Urothelium cell line (cell line): ENCODE results near the gene TTC39A.

Experiments used
- DNase-seq: peaks from one replicate; pipeline ENCODE4 v3.0.0; 2011; ENCODE audit warnings: low spot score, mixed read lengths
- FAIRE-seq: peaks from 2 replicates; lab custom pipeline; 2011; peaks lifted over from hg19 to GRCh38; lab: Jason Lieb, UNC

The TTC39A gene

DNA sequence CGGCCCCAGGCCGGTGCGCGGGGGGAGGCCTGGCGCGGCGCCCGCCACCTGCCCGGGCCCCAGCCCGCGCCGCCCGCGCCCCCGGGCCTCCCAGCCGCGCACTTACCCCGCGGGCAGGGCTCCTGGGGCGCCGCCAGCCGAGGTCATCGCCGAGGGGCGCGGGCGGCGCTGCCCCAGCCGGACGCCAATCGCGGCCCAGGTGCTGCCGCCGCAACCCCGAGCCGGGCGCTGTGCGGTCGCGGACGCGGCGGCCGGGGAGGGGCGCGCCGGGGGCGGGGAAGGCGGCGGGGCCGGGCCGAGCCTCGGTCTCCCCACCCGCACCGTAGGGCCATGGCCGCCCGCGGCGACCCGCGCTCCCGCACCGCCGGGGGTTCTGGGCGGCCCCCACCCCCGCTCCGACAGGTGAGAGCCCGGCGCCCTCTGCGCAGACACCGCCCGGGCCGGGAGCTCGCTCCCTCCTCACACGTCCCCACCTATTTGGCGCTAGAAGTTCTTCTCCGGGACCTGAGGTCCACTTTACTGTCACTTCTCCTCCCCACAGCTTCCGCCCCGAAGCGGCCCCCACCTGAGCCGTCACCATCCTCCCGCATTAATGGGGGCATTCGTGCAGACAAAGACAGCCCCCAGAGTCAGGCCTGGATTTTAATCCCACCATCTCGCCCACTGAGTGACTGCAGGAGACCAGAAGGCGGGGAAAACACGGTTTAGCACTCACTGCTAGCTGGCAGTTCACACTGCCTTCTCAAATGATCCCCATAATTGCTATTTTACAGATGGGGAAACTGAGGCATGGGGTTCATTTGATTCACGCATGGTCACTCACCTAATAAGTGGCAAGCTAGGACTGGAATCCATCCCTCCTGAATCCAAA lies at the start of gene TTC39A:
Gene TTC39A (minus strand): TSS at position 232 of the 871 bp plus-strand sequence. CDS start 85 bp downstream, at position 147.
- peak; percentile 43 for DNase-seq
- no peak for FAIRE-seq

GRCh38 chr1:51378871-51379270 lies 48.5 kb upstream of the TTC39A start:
- no peak for DNase-seq
- FAIRE-seq, result no peak

DNA sequence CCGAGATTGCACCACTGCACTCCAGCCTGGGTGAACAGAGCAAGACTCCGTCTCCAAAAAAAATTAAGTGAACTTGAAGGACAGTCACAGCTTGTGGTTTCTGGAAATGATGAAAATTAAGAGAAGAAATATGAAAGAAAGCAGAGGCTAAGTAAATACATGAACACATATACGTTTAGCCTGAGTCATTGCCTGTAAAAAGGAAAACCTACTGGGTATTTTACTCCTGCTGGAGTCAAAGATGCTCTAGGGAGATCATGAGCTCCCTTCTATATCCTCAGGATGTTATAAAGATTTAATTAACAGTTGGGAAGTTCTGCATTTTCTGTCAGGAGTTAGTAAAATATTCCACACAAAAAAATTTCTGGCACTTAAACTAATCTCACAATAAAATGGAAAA lies 43.5 kb upstream of the TTC39A start:
- DNase-seq (no peak), FAIRE-seq (no peak)

DNA sequence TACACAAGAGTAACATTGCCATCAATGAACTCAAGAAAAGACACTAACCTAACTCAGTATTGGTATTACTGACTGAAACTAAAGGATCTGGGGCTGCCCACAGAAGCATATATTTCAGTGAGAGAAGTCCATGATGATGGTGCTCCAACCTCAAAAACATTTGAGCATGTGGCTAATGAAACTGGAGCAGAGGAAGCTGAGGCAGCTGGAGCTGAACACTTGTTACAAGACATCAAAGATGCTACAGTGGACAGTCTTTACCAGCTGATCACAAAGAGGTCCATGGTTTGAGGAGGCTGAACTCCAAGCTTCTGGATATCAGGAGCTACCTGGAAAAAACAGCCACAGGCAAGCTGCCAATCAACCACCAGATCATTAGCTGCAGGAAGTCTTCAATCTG lies 42.2 kb upstream of the TTC39A start:
- DNase-seq, result no peak
- no peak for FAIRE-seq

DNA sequence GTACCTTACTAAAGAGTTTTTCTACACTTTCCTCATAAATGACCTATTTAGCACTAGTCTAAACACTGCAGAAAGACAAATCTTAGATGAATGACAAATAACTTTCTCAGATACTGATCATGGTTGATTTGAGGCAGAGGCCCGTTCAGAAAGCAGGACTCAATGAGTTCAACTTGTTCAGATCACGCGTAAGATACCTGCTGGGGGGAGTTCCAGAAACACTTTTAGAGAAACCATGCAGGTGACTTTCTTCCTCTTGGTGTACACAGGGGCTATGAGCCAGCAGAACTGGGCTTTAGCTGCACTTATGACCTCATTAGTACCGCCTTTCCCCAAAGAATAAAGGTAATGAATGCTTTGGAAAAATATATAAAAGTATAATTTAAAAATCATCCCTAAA lies 38.8 kb upstream of the TTC39A start:
- DNase-seq (no peak), FAIRE-seq (no peak)

DNA sequence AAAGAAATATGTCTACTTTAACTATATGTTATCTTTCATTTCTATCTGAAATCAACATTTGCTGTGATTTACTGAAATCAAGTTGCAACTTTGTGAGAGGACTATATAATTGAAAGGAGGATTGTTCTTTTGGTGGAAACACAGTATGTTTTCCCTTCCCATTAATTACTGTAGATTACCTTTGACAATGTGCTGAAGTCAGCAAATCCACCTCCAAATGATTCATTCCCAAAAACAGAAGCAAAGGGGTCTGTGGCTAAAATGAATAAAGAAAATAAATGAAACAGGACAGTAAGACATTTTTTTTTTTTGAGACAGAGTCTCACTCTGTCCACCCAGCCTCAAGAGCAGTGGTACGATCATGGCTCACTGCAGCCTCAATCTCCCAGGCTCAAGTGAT lies 35.4 kb upstream of the TTC39A start:
- DNase-seq, result no peak
- no peak for FAIRE-seq

GRCh38 chr1:51359879-51360278 lies 29.5 kb upstream of the TTC39A start:
- no peak for DNase-seq
- FAIRE-seq, result no peak

- DNase-seq (no peak), FAIRE-seq (no peak)
Observed at GRCh38 chr1:51355382-51355781, 25.0 kb upstream of the TTC39A start.

GRCh38 chr1:51354416-51354815 lies 24.1 kb upstream of the TTC39A start:
- DNase-seq, result no peak
- FAIRE-seq, result no peak

DNA sequence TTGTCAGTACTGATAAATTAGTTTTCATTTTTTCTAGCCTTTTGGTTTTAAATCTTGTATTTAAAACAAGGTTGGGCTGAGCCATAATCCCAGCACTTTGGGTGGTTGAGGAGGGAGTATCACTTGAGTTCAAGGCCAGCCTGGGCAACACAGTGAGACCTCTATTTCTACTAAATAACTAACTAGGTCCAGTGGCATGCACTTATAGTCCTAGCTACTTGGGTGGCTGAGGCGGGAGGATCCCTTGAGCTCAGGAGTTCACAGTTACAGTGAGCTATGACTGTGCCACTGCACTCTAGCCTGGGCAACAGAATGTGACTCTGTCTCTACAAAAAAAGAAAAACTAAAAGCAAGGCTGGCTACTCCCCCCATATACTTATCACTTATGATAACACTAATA lies 21.5 kb upstream of the TTC39A start:
- no peak for FAIRE-seq
- no peak for DNase-seq

DNA sequence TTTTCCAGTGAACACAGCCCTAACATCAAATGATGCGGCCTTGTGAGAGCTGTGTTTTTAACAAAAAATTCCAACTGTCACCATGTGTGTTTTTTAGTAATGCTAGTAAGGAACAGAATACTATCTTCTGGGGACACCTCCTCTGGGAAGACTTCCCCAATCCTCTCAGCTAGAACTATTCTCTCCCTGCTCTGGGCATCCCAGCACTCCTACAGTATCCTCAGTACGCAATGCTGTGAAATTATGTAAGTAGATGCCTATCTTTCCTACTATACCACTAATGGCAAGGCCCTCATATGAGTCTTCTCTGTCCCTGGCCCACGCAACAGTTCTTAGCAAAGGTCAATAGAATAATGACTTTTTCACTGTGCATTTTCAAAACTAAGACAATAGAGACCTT lies 19.5 kb upstream of the TTC39A start:
- no peak for FAIRE-seq
- no peak for DNase-seq

- FAIRE-seq (no peak), DNase-seq (no peak)
Observed at GRCh38 chr1:51348147-51348527, 17.8 kb upstream of the TTC39A start.

GRCh38 chr1:51347398-51348146 lies 17.2 kb upstream of the TTC39A start:
- DNase-seq (no peak), FAIRE-seq (no peak)

GRCh38 chr1:51346086-51346942 lies 16.0 kb upstream of the TTC39A start:
- FAIRE-seq, result peak; percentile 20

GRCh38 chr1:51345300-51345687 lies 14.9 kb upstream of the TTC39A start:
- DNase-seq (no peak), FAIRE-seq (no peak)

More at GRCh38 chr1:51346086-51346942, 16.0 kb upstream of the TTC39A start:
- DNase-seq, result no peak

DNA sequence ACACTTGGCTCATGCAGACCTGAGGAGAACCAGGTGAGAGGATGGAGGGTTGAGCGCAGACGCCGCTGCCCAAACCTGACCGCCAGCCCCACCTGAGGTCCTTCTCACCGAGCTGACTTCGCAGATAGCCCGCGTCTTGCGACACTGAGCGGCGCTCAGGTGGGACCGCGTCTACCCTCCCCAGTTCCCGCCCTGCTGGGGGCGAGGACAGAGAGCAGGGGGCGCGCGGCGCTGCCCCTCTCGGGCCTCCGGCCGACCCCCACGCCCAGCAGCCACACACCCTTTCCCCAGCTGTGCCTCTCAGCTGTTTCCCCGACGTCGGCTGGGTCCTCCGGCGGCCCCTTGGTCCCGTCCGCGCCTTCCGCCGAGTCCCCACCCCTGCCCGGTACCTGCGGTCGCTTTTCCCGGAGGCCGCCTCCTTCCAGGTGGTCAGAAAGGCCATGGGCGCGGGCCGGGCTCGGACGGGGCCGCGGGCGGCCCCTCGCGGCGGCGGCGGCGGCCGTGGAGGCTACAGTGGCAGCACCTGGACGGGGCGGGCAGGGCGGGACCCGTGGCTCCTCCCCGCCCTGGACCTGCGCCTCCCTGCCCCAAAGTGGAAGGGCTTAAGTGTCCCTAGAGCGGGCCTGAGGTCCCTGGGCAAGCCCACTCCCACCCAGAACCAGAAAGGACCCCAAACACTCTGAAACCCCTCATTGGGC lies 14.4 kb upstream of the TTC39A start:
- DNase-seq (no peak), FAIRE-seq (no peak)

- no peak for FAIRE-seq
- DNase-seq, result no peak
Observed at GRCh38 chr1:51344276-51344601, 13.9 kb upstream of the TTC39A start.

DNA sequence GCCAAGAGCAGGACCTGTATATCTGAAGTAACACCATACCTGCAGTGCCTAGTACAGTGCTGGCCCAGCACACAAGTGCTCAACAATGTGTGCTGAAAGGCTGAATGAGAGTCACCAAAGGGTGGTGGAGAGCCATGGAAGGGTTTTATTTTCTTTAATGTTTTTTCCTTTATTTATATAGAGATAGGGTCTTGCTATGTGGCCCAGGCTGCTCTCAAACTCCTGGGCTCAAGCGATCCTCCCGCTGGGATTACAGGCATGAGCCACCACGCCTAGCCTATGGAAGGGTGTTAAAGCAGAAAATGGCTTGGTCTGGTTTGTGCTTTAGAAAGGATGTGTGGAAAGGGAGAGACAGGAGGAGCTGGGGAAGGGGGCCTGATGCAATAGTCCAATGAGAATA lies 13.3 kb upstream of the TTC39A start:
- FAIRE-seq, result no peak
- DNase-seq, result no peak

DNA sequence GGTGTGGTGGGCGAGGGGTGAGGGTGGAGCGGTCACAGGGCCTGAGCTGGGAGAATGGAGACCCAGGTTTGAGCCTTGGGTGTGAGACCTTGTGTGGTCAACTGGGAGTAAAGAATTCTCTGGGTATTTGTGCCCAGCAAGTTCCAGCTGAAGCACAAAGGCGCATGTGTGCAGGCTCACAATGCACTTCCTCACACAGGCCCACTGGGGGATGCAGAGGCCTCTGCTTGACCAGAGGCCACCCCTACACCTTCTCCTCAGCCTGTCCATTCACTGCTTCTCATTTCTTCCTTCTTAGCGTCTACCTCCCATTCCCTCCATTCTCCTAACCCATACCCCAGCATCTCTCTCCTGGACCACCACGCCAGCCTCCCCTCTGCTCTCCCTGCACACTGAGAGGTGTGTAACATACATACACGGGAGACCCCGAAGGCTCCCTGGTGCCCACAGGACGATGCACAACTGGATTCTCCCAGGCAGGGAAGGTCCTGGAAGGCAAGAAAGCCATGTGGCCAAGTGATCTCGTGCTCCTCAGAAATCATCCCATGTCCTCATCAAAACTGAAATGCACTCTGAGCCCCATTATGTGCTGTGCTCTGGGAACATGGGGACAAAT lies 12.3 kb upstream of the TTC39A start:
- no peak for DNase-seq
- no peak for FAIRE-seq

DNA sequence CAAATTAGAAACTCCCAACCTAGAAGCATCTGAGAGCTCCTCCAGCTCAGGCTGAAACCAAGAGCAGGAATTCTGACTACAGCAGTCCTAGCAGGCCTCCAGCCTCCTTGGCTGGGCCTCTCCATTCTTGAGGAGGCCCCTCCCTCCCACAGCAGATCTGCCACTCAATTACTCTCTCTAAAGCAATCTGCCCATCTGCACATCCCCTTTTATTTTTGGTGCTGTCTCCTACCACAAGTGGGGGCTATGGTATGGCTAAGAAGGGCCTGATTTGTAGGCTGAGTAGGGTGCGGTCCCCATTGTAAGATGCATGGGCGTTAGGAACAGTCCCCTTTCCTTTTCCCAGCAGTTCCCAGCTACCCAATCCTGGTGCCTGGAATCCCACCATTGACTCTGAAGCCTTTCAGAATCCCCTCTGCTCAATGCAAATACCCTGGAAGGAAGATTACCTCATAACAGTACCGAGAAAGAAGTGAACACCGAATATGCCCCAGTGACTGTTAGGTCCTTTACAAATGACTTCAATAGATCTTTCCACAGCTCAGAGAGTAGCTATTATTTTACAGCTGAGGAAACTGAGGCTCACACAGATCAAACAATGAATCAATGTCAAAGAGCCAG lies 11.6 kb upstream of the TTC39A start:
- DNase-seq, result no peak

More for the DNA sequence above, 11.6 kb upstream of the TTC39A start:
- no peak for FAIRE-seq
